HG02852 (cell line): Measurements from ENCODE around the gene DEFB113.
"Not testable (repeated sequence)": the region's sequence is repeated elsewhere in the genome, so short reads cannot be mapped to it uniquely, and the experiment has no call there.

Experiments used
- ATAC-seq: cut with Tn5 transposase; IDR thresholded peaks from one replicate; pipeline ENCODE4 v1.9.1; 2021; ENCODE audit warnings: mild to moderate bottlenecking, moderate library complexity; ENCODE audit not compliant: unreplicated experiment

The DEFB113 gene, protein sequence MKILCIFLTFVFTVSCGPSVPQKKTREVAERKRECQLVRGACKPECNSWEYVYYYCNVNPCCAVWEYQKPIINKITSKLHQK

DNA sequence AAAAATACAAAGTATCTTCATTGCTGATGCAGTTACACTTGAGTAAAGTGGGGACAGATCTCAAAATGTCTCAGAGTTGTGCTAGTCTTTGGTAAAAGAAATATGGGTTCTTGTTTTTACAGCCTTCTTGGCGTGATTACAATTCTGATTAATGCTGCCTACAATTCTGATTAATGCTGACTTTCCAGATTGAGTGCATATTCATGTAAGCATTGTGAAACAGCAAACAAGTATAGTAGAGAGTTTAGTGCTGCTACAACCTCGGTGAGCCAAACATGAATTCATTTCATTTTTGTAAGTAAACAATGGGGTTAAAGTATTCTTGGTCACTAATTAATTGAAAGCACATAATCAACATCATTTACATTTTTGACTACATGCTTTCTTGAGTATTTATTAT lies at the start of gene DEFB113:
TSS of gene DEFB113 (minus strand) at position 21 of the 400 bp plus-strand sequence. CDS start at position 21, 0 bp downstream.
- no peak for ATAC-seq

DNA sequence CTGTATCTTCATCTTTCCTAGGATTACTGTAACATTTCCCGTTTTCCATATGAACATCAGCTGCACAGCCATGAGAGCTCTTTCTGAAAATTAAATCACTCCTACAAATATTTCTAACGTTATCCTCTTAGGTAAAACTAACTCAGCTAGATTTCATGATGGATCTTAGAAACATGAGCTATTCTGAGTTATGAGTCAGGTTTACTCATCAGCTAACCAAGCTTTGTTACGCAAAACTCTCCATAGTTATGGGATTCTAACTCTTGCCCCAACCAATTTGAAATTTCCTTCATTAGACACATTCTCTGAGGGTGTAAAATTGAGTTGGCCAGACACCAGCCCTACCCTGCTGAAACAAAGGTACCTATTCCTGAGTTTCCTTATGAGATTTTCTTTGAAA lies 38.4 kb upstream of the DEFB113 start:
- no peak for ATAC-seq

DNA sequence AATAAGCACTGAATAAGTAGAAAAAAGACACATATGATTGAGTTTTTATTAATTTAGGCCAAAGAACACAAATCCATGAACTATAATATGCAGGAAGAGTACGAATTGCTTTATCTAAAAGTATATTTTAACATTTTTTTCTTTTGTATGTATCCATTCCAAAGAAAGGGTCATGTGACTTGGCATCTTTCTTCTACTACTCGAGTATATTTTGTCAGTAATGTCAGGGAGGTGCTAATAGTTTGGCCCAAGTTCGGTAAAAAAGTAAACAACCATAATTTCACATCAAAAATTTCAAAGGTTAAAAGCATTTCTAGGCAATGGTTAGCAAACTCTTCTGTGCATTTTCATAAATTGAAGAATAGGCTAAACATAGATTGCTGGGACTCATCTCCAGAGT lies 33.7 kb upstream of the DEFB113 start:
- ATAC-seq, result no peak

DNA sequence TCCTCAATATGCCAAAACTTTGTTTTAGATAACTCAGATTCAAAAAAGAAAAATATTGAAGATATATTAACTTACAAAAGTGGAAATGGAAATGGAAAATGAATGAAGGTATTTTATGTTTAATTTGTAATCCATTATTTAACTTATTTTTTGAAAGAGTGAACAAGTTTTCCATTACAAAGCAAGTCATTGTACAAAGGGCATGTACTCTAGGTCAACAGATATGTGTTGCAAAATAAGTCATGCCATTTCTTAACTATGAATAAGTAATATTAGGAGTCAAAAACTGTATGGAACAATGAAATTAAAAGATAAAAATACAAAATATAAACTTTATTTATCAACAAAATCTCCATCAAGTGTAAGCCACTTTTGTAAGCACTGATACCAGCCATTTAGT lies 25.9 kb upstream of the DEFB113 start:
- no peak for ATAC-seq

DNA sequence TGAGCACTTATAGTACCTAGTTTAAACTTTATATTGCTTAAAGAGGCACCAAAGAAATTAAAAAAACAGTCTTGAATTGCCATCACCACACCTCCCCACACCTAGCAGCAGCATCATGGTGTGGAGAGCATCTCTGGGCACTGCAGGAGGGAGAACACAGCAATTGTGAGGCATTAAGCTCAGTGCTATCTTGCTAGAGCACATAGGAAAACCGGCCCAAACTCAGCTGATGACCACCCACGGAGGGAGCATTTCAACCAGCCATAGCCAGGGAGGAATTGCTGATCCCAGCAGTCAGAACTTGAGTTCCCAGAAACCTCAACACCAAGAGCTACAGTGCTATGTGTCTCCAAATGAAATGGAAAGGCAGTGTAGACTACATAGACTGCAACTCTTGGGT lies 19.5 kb upstream of the DEFB113 start:
- no peak for ATAC-seq

DNA sequence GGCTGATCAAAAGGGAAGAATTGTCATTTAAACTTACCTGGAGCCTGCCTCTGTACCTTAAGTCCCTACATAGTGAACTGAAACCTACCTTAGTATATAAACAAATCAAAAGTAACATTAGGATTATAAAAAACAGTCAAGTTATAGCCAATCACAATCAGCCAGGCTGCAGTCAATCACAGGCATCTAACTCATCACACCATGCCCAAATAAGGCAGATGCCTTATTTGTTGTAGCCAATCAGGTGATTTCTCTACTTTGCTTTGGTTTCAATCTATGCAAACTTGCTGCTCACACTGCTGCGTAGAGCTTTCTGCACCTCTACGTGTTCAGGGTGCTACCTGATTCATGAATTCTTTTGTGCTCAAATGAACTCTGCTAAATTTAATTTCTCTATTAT lies 18.3 kb upstream of the DEFB113 start:
- ATAC-seq, result no peak

DNA sequence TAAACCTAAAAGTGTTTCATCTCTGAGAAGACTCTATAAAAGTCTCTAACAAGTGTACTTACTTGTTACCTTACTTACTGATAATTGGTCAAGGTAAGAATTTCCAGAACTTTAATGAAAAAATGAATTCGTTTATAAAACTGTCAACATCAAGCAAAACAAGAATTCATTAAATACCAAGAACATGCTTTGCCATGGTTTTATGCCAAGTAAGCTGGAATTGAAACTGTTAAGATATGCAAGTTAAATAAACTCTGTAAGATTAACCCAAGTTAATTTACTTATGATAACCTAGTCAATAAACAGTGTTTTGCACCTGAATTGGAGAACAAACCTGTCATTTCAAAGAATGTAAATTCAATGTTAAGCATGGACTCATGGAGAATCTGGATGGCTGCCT lies 17.1 kb upstream of the DEFB113 start:
- ATAC-seq, result no peak

DNA sequence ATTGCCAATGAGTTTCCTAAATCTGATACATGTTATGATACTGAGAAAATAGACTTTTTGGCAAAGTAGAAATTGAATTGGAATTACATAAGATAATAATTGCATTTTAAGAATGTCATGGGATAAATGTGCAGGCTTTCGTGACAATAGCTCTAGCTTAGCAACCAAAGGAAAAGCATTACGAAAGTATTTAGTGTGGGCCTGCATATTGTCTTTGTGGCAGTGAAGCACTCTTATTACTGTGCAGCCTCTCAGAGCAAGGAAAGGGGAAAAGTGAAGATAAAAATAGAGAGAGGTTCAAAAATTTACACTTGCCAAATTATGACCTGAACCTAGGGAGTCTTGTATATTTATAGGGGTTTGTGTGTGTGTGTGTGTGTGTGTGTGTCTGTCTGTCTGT lies 12.6 kb upstream of the DEFB113 start:
- ATAC-seq, result no peak

DNA sequence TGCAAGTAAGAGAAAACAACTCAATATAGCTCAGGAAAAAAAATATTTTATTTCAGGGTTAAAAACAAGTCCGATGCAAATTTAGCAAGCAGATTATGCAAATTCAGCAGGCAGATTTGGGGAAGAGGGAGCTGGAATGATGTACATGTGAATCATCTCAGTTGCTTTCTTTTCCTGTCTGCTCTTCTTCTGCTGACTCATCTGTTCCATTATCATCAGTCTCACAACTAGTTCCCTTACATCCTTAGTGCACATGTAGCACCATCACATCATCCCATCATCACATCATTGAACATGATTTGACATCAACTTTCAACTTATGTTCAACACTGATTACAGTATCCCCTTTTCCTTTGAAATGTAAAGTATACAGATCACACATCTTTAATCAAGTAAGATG lies 11.5 kb upstream of the DEFB113 start:
- peak; percentile 68 for ATAC-seq

DNA sequence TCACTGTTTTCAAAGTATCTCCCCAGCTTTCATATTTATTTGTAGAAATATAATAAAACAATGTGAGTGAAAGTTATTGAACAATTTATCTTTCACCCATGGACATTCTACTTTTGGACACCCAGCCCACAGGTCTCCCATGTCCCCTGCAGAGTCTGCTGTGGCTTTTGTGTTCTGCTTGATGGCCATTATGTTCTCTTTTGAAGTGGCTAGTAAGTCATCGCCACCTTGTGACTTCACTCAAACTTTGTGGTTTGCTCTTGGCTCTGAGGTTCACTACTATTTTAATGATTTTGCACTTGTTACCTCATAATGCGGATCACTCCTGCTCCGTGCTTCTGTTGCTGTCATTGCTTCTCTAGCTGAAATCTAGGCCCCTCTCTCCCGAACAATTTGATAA lies 10.2 kb upstream of the DEFB113 start:
- ATAC-seq, result peak; percentile 58

DNA sequence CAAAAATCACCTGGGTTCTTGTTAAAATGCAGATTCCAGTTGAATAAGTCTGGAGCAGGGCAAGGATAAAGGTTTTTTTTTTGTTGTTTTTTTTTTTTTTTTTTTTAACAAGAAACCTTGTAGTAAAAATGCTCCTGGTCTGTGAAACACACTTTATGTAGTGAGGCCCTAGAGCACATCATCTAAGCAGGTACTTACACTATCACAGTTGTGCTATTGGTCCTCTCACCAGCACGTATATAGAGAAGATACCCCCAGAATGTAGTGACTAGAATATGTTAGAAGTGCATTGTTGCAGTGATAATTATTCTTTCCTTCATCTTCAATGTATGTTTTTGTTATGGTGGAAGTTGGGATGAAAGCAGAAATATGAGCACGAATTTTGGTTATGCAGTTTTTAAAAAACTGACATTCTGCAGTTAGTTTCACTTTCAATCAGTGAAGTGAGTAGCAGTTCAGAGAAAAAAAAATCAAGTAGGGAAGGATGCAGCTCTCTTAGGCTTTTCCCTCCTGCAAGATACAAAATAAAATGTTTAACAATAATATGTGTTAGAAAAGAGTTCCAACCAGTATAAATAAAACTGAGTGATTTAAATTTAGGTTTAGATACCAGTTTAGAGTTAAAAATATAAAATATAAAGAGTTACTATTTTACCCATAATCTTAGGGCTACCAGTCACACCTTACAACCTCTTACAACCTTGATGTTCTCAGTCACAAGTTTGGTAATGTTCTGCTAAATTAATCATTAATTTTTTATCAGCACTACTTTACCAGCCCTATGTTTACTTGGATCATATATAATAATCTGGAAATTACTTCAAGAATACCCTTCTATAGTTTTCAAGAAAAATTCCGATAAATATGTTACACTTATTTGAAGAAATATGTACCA lies 9.2 kb upstream of the DEFB113 start:
- peak; percentile 40 for ATAC-seq

DNA sequence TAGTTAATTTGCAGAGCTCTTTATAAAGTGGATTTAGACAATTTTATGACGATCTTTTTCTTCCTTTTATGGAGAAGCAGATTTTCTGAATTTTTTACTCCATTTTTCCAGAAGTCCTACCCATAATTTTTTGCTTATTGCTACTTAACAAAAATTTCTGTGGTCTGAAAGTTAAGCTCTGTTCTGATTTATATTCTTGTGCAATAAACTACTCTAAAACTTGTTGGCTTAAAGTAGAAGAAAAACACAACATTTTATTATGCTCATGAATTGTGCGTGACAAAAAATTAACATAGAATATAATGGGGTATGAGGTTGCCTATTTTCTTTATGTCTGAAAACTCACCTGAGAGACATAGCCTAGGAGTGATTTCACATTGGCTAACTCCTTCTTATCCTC lies 2.6 kb downstream of the DEFB113 start:
- ATAC-seq, result no peak

DNA sequence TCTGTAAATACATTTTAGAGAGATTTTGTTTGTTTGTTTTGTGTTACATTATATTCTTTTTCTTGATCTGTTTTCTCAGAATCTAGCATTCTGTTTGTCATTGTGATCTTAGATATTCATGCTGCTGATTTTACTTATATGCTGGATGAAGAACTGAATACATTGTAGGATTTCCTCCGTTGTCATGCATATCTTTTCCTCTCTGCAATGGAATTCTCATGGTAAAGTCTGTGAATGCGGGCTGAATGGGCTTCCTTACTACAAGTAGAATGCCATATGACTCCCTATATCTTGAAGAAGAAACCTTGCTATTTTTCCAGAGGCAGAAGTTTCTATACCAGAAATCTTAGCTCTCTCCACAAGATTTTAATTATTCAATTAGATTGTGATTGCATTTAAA lies 3.1 kb downstream of the DEFB113 start:
- ATAC-seq, result no peak

DNA sequence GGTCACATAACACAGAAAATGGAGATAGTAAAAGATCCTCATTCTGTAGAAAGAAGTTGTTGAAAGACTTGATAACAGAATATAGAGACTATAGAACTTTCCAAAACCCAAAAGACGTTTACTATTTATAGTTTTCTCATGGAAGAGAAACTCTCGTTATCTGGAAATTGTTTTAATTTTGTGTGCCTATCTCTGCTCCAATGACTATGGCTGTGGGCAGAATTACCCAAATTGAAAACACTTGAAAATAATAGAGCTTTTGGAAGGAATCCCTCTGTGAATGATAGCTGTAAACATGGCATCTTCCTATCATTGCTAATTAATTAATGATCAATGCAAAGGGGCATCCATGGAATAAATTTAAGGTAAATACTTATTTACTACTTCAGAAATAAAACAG lies 5.4 kb downstream of the DEFB113 start, which contains the start of gene DEFB114:
TSS of gene DEFB114 (minus strand) at position 101 of the 400 bp plus-strand sequence. CDS start at position 42, 59 bp downstream.
- no peak for ATAC-seq

DNA sequence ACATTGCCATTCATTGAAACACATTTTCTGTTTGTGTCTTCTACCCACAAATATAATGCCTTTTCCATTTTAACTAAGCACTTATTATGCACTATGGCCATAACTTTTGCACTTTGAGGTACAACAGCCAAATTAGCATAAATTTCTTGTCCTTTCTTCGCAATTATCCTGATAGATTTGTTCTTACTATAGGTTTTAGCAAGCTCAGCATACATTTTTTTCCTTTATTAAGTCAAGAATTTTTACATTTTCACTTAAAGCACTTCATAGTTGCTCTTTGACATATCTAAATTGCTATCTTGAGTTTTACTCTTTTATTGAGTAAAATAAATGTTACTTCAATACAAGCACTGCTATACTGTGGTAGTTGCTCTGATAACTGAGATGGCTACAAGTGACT lies 11.2 kb downstream of the DEFB113 start:
- ATAC-seq, result no peak

DNA sequence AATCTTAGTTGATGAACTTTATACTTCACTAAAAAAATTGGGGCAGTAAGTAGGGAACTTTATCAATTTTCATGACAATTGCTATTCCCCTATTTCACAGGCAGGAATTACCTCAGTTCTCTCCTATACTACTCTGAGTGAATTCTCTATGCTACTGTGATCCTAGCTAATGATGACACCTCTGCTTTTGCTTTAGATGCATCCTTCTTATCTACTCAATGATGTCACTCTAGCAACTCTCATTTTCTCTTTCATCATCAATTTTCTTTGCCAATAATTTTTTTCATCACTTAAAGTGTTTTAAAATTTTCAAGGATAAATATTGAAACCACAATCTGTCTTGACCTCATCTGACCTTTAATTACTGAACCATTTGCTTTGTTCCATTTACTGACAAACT lies 13.6 kb downstream of the DEFB113 start:
- no peak for ATAC-seq

DNA sequence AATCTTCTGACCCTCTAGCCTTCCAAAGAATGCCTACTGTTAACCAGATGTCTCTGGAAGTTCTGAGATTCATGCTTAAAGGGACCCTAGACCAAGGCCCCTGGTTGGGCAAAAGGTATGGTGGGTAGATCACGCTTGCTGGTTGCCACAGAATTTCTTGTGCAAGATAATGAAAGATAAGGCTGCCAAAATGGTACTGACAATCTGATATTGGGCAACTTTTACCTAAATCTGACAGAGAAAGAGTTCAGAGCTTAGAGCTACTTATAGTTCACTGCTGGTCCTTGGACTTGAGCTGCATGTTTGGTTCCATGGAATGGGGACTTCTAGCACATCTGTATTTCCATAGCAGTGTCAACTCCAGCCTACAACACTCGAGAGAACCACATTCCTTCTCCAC lies 17.5 kb downstream of the DEFB113 start:
- no peak for ATAC-seq

DNA sequence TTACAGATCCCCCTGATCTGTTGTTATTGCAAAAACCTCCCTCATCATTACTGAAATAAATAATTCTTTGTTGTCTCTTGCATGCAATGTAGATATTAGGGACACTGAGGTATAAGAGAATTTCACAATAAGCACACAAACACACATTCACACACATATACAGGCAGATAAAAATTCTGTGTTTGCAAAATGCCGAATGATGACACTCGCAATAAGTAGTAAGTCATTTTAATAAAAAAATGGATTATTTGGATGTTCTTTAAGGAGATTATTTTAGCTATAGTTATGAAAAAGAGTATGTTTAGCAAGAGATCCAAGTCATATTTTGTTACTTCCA lies 19.0 kb downstream of the DEFB113 start:
- no peak for ATAC-seq

DNA sequence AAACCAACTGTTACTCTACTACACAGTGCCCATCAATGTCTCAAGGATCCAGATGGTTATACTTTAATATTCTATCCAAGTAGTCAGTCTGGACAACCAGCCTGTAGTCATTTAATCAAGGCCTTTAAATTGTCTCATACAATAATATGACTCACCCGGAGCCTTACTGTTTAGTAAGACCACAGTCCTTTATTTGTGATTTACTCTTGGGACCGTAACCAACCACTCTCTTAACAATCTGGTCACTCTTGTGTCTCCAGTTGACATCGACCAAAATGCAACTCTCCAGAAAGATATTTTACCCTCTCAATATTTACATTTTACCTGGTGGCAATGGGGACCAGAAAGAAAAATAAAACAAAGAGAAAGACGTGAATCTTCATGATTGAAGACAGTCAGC lies 20.4 kb downstream of the DEFB113 start:
- ATAC-seq, result no peak

DNA sequence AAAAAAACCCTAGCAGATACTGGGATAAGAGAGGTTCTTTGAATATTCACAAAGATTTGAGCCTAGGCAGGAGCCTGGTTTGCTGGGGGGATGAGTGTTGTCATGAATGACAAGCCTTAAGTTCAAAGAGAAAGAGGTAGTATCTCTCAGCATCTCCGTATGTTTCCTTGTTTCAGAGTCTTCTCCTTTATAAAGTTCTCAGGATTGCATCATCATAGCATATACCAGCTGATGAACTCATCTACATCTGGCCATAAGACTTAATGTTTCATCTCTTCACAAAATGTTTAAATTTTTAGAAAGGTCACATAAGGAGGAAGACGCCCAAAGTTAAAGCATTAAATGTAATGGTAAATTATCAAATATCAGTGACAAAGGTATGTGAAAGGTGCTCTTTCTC lies 22.6 kb downstream of the DEFB113 start:
- ATAC-seq, result no peak

DNA sequence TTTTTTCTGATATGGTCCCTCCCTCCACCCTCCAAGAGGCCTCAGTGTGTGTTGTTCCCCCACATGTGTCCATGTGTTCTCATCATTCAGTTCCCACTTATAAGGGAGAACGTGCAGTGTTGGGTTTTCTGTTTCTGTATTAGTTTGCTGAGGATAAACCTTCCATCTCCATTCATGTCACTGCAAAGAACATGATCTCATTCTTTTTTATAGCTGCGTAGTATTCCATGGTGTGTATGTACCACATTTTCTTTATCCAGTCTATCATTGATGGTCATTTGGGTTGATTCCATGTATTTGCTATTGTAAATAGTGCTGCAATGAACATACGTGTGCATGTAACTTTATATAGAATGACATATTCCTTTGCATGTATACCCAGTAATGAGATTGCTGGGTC lies 25.4 kb downstream of the DEFB113 start:
- ATAC-seq, result not testable (repeated sequence)

DNA sequence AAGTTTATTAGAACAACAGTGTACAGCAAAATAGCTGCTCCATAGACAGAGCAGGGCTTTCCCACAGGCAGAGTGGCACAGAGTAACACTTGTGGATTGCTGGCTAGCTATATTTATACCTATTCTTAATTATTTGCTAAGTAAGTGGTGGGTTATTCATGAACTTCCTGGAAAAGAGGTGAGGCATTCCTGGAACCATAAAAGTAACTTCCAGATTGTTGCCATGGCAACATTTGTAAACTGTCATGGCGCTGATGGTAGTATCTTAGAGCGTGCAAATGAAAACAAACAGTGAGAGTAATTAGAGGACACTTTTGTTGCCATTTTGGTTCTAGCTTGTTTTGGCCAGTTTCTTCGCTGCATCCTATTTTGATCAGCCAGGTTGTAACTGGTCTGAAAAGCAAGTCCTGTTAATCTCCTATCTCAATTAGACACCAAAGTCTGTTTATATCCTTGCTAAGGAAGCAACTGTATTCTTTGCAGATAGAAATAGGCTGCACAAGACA lies 29.4 kb downstream of the DEFB113 start:
- no peak for ATAC-seq

DNA sequence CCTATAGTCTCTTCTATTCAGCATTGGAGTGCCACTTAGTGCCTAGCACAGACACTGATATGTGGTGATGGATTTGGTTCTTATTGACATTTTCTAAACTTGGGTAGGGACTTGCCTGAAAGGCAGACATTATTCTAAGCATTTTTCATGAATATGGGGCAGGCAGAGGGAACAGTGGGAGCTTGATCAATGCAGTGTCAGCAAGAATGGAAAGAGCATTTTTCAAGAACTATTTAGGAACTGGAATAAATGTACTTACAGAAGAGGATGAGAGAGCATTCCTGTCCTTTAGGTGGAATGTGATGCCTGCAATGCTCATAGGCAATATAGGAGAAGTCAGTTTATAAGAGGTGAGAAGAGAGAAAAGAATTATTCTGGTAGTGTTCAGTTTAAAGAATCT lies 31.6 kb downstream of the DEFB113 start:
- no peak for ATAC-seq
